ENCODE data around the gene CUEDC2.

Gene CUEDC2

GRCh38 chr10:102453502-102453901 is 21.1 kb upstream of the CUEDC2 start:
- no peak for DNase-seq

- peak; percentile 62 for DNase-seq
These were observed 20.4 kb upstream of the CUEDC2 start for GRCh38 chr10:102452672-102453340.

GRCh38 chr10:102451105-102451969 is 19.0 kb upstream of the CUEDC2 start, which contains the start of gene C10orf95:
Gene C10orf95 (minus strand): TSS chr10:102451543. CDS start chr10:102451093, 450 bp downstream.
- peak; percentile 88 for DNase-seq

- DNase-seq = peak; percentile 79
These were observed 18.2 kb upstream of the CUEDC2 start for GRCh38 chr10:102450374-102451104.

GRCh38 chr10:102450124-102450373 is 17.7 kb upstream of the CUEDC2 start:
- no peak for DNase-seq

GRCh38 chr10:102449321-102450123 is 17.1 kb upstream of the CUEDC2 start:
- DNase-seq = peak; percentile 86

- no peak for DNase-seq
These were observed 12.5 kb upstream of the CUEDC2 start for GRCh38 chr10:102444851-102445250.

- DNase-seq = no peak
These were observed 6.0 kb upstream of the CUEDC2 start for GRCh38 chr10:102438374-102438773.

GRCh38 chr10:102437515-102437914 is 5.1 kb upstream of the CUEDC2 start:
- DNase-seq = no peak

GRCh38 chr10:102436312-102436711 is 3.9 kb upstream of the CUEDC2 start:
- DNase-seq = no peak

- no peak for DNase-seq
These were observed 3.3 kb upstream of the CUEDC2 start for GRCh38 chr10:102435529-102436233.

GRCh38 chr10:102435133-102435497 is 2.7 kb upstream of the CUEDC2 start:
- DNase-seq = no peak

GRCh38 chr10:102434394-102435132 is 2.2 kb upstream of the CUEDC2 start:
- DNase-seq = no peak

- DNase-seq = no peak
These were observed 1.3 kb upstream of the CUEDC2 start for GRCh38 chr10:102433619-102434046.

GRCh38 chr10:102431452-102432124 is 786 bp downstream of the CUEDC2 start:
- DNase-seq = peak; percentile 59

- DNase-seq = no peak
These were observed 2.9 kb downstream of the CUEDC2 start for GRCh38 chr10:102429468-102429867.

GRCh38 chr10:102426803-102427287 is 5.5 kb downstream of the CUEDC2 start:
- no peak for DNase-seq

GRCh38 chr10:102425444-102425843 is 6.9 kb downstream of the CUEDC2 start:
- DNase-seq = no peak

- no peak for DNase-seq
These were observed 7.5 kb downstream of the CUEDC2 start for GRCh38 chr10:102424916-102425315.

GRCh38 chr10:102424145-102424544 is 8.2 kb downstream of the CUEDC2 start:
- DNase-seq = no peak

Measured in NCI-H82 (cell line).